Dedifferentiated amniotic fluid mesenchymal stem cell (primary cell): ENCODE measurements around the gene ENO2.

ENCODE experiments used
- DNase-seq: peaks from one replicate; pipeline ENCODE4 v3.0.0-alpha.2; 2016; ENCODE audit errors: extremely low spot score

ENO2 gene

GRCh38 chr12:6912164-6912935 is 2.0 kb upstream of the ENO2 start:
- no peak for DNase-seq

GRCh38 chr12:6914947-6915788 is 788 bp downstream of the ENO2 start:
- no peak for DNase-seq

GRCh38 chr12:6915789-6916285 is 1.5 kb downstream of the ENO2 start:
- DNase-seq, result no peak

- no peak for DNase-seq
These were observed 2.2 kb downstream of the ENO2 start for GRCh38 chr12:6916426-6917200.

- DNase-seq, result no peak
These were observed 3.3 kb downstream of the ENO2 start for GRCh38 chr12:6917491-6918231.

- no peak for DNase-seq
These were observed 5.2 kb downstream of the ENO2 start for GRCh38 chr12:6919588-6919987.

GRCh38 chr12:6921539-6921938 is 7.2 kb downstream of the ENO2 start:
- no peak for DNase-seq

GRCh38 chr12:6921996-6922946 is 7.9 kb downstream of the ENO2 start:
- no peak for DNase-seq

GRCh38 chr12:6923003-6923732 is 8.8 kb downstream of the ENO2 start:
- DNase-seq, result no peak

GRCh38 chr12:6923851-6924250 is 9.5 kb downstream of the ENO2 start:
- no peak for DNase-seq

GRCh38 chr12:6925239-6925539 is 10.8 kb downstream of the ENO2 start:
- no peak for DNase-seq

- DNase-seq, result peak; percentile 81
These were observed 11.3 kb downstream of the ENO2 start for GRCh38 chr12:6925540-6926279.

GRCh38 chr12:6927379-6928021 is 13.1 kb downstream of the ENO2 start, which contains the start of gene ATN1:
ATN1 (plus strand) TSS chr12:6927959; CDS start chr12:6934002, 6,043 bp downstream.
- peak; percentile 61 for DNase-seq

GRCh38 chr12:6928022-6928702 is 13.8 kb downstream of the ENO2 start:
- DNase-seq, result no peak

- no peak for DNase-seq
These were observed 14.5 kb downstream of the ENO2 start for GRCh38 chr12:6928703-6929407.

- no peak for DNase-seq
These were observed 15.4 kb downstream of the ENO2 start for GRCh38 chr12:6929466-6930452.
